GM18858 (cell line): ENCODE results near the gene MTERF2.

Experiments used
- ATAC-seq: cut with Tn5 transposase; IDR thresholded peaks from one replicate; pipeline ENCODE4 v1.9.1; 2021; ENCODE audit not compliant: unreplicated experiment

MTERF2 gene

GRCh38 chr12:106994579-106995220, 7.8 kb upstream of the MTERF2 start:
- ATAC-seq: no peak

GRCh38 chr12:106987846-106988245, 900 bp upstream of the MTERF2 start:
- ATAC-seq: no peak

- ATAC-seq: no peak
Measured at GRCh38 chr12:106986135-106986534, 811 bp downstream of the MTERF2 start.

- ATAC-seq: no peak
Measured at GRCh38 chr12:106985479-106985878, 1.5 kb downstream of the MTERF2 start.

GRCh38 chr12:106984588-106985137, 2.3 kb downstream of the MTERF2 start:
- ATAC-seq: no peak

- no peak for ATAC-seq
Measured at GRCh38 chr12:106982229-106982628, 4.7 kb downstream of the MTERF2 start.

GRCh38 chr12:106981788-106982187, 5.2 kb downstream of the MTERF2 start:
- ATAC-seq: no peak

- ATAC-seq: no peak
Measured at GRCh38 chr12:106980944-106981343, 6.0 kb downstream of the MTERF2 start.

GRCh38 chr12:106978035-106978800, 8.7 kb downstream of the MTERF2 start:
- no peak for ATAC-seq

- no peak for ATAC-seq
Measured at GRCh38 chr12:106976668-106977067, 10.3 kb downstream of the MTERF2 start.

GRCh38 chr12:106975993-106976658, 10.8 kb downstream of the MTERF2 start:
- no peak for ATAC-seq

- no peak for ATAC-seq
Measured at GRCh38 chr12:106975098-106975497, 11.8 kb downstream of the MTERF2 start.

GRCh38 chr12:106974511-106974910, 12.4 kb downstream of the MTERF2 start:
- ATAC-seq: peak; percentile 48

GRCh38 chr12:106973545-106973944, 13.4 kb downstream of the MTERF2 start:
- no peak for ATAC-seq

- no peak for ATAC-seq
Measured at GRCh38 chr12:106971065-106971464, 15.9 kb downstream of the MTERF2 start.

GRCh38 chr12:106964526-106964925, 22.4 kb downstream of the MTERF2 start:
- ATAC-seq: no peak

- no peak for ATAC-seq
Measured at GRCh38 chr12:106962286-106962685, 24.7 kb downstream of the MTERF2 start.

- no peak for ATAC-seq
Measured at GRCh38 chr12:106960443-106960842, 26.5 kb downstream of the MTERF2 start.

- ATAC-seq: no peak
Measured at GRCh38 chr12:106957583-106957982, 29.4 kb downstream of the MTERF2 start.

GRCh38 chr12:106956048-106956578, 30.8 kb downstream of the MTERF2 start:
- peak; percentile 21 for ATAC-seq

GRCh38 chr12:106955377-106956047, 31.4 kb downstream of the MTERF2 start, which contains the start of gene TMEM263:
Gene TMEM263, plus strand, starts transcription at chr12:106955907. Its CDS starts 11,210 bp downstream, at chr12:106967117.
- peak; percentile 58 for ATAC-seq
